GM12892 (cell line): ENCODE measurements around the gene POSTN.

Experiments
- POLR2A ChIP-seq: IDR thresholded peaks from 2 replicates; pipeline ENCODE4 v1.6.1; 2011; ENCODE audit warnings: low read depth, low read length, control low read depth
- POLR2AphosphoS5 ChIP-seq: IDR thresholded peaks from 2 replicates; pipeline ENCODE4 v1.6.1; 2011; ENCODE audit warnings: low read depth, low read length, control low read depth

- TF ChIP-seq POLR2AphosphoS5 = no peak
- TF ChIP-seq POLR2A = no peak
Observed at GRCh38 chr13:37585541-37585940, 13.0 kb downstream of the POSTN start.
